Upper lobe of right lung (tissue), 1 donor: Measurements from ENCODE around the gene LIN7B. TPM values are rescaled to one million over a fixed set of nuclear protein-coding genes. Genes with fewer than 3 reads are reported as not detected.
A peak's percentile ranks its signal among the peaks of the same experiment; 100 is the strongest.
"Not testable (repeated sequence)": the region's sequence is repeated elsewhere in the genome, so short reads cannot be mapped to it uniquely, and the experiment has no call there.

Experiments used
- ATAC-seq: fragments of 200-7000 bp; cut with Tn5 transposase; one replicate; pipeline ENCODE4 v1.9.1; 2020; ENCODE audit warnings: mild to moderate bottlenecking, moderate library complexity
- DNase-seq: peaks from one replicate; pipeline ENCODE4 v3.0.0-alpha.2; 2020
- H3K27ac ChIP-seq: fragments of 200-600 bp; one replicate; pipeline ENCODE4 v1.8.0; 2022
- H3K27me3 ChIP-seq: fragments of 200-600 bp; one replicate; pipeline ENCODE4 v1.8.0; 2022; ENCODE audit warnings: mild to moderate bottlenecking
- H3K36me3 ChIP-seq: fragments of 200-600 bp; one replicate; pipeline ENCODE4 v1.8.0; 2022
- H3K4me1 ChIP-seq: fragments of 200-600 bp; one replicate; pipeline ENCODE4 v1.8.0; 2022
- H3K4me3 ChIP-seq: fragments of 200-600 bp; one replicate; pipeline ENCODE4 v1.8.0; 2022; ENCODE audit warnings: mild to moderate bottlenecking
- H3K9me3 ChIP-seq: fragments of 200-600 bp; one replicate; pipeline ENCODE4 v1.8.0; 2022
- CTCF ChIP-seq: fragments of 200-600 bp; IDR thresholded peaks from one replicate; pipeline ENCODE4 v1.8.0; 2022; ENCODE audit warnings: antibody characterized with exemption
- intact Hi-C: fragments of 100-400 bp; cut with DNase I; formaldehyde crosslinking; loops from one replicate; pipeline ENCODE4 v1.11.0; 2022
- total RNA-seq: library from RNA; stranded (reverse); fragmentation: NEBNext Ultra II Directional; extraction: Animal tissue kit (Norgen Biotek cat#: 25700); gene quantifications from one replicate; pipeline ENCODE4 v1.2.1, GENCODE V29; 2021
- donor health status: DM: no; HTN: yes; CAD: no; lungs with severe emphysema.

Gene LIN7B
- total RNA-seq, 1 donor from 2014 or later, result 12.2 TPM

- Histone ChIP-seq H3K4me1 (peaks cover 9% of the 10 kb centered on the region), H3K9me3 (no peaks in the 10 kb centered on the region), H3K27me3 (no peaks in the 10 kb centered on the region), H3K36me3 (no peaks in the 10 kb centered on the region), H3K27ac (no peak overlapping the region), H3K4me3 (no peak overlapping the region)
- no peak for TF ChIP-seq CTCF
- ATAC-seq (no peak), DNase-seq (no peak)
- intact Hi-C loops, result no loop called here
Measured at GRCh38 chr19:49126575-49126974, 12.4 kb downstream of the LIN7B start.

GRCh38 chr19:49127225-49127624 lies 13.1 kb downstream of the LIN7B start:
- DNase-seq, H3K9me3 ChIP-seq, ATAC-seq, H3K4me3 ChIP-seq, H3K36me3 ChIP-seq, H3K27me3 ChIP-seq, H3K4me1 ChIP-seq, H3K27ac ChIP-seq, intact Hi-C loops: not testable (repeated sequence)

GRCh38 chr19:49127674-49128544 lies 13.7 kb downstream of the LIN7B start:
- DNase-seq, result peak; percentile 98

GRCh38 chr19:49128545-49129237 lies 14.5 kb downstream of the LIN7B start:
- intact Hi-C loops, result no loop called here
- no peak for DNase-seq
- no peaks in the 10 kb centered on the region for H3K9me3 ChIP-seq
- no peak for TF ChIP-seq CTCF
- H3K27ac ChIP-seq, result no peak overlapping the region
- ATAC-seq, result no peak
- no peaks in the 10 kb centered on the region for H3K36me3 ChIP-seq
- no peaks in the 10 kb centered on the region for H3K27me3 ChIP-seq
- H3K4me3 ChIP-seq, result peak overlapping the region; percentile 43
- H3K4me1 ChIP-seq, result peaks cover 13% of the 10 kb centered on the region

More at GRCh38 chr19:49127674-49128544, 13.7 kb downstream of the LIN7B start:
- H3K4me3 ChIP-seq, result peak overlapping the region; percentile 43
- H3K4me1 ChIP-seq, result peaks cover 9% of the 10 kb centered on the region
- ATAC-seq, result peak; percentile 99
- no peaks in the 10 kb centered on the region for H3K36me3 ChIP-seq
- intact Hi-C loops, result no loop called here
- H3K27me3 ChIP-seq, result no peaks in the 10 kb centered on the region
- no peaks in the 10 kb centered on the region for H3K9me3 ChIP-seq
- TF ChIP-seq CTCF, result no peak
- H3K27ac ChIP-seq, result no peak overlapping the region

- intact Hi-C loops, result no loop called here
- no peaks in the 10 kb centered on the region for H3K27me3 ChIP-seq
- H3K4me3 ChIP-seq, result no peak overlapping the region
- no peak overlapping the region for H3K27ac ChIP-seq
- DNase-seq (no peak), ATAC-seq (no peak)
- no peaks in the 10 kb centered on the region for H3K9me3 ChIP-seq
- no peaks in the 10 kb centered on the region for H3K36me3 ChIP-seq
- TF ChIP-seq CTCF, result no peak
- peaks cover 13% of the 10 kb centered on the region for H3K4me1 ChIP-seq
Measured at GRCh38 chr19:49129238-49129583, 15.0 kb downstream of the LIN7B start.

- no peak for TF ChIP-seq CTCF
- Histone ChIP-seq H3K27ac (no peak overlapping the region), H3K36me3 (no peaks in the 10 kb centered on the region), H3K4me3 (no peak overlapping the region), H3K4me1 (peaks cover 15% of the 10 kb centered on the region), H3K9me3 (no peaks in the 10 kb centered on the region), H3K27me3 (no peaks in the 10 kb centered on the region)
- DNase-seq (no peak), ATAC-seq (no peak)
- intact Hi-C loops, result no loop called here
Measured at GRCh38 chr19:49130325-49130724, 16.2 kb downstream of the LIN7B start.
